AG08395 (cell line): ENCODE data around the gene HADHA.
"Not testable (repeated sequence)": the region's sequence is repeated elsewhere in the genome, so short reads cannot be mapped to it uniquely, and the experiment has no call there.

Experiments used
- DNase-seq: peaks from one replicate; pipeline ENCODE4 v3.0.0; 2012; ENCODE audit warnings: mixed read lengths, low spot score

The HADHA gene

GRCh38 chr2:26244309-26245230 lies at the start of gene HADHA, which contains the start of gene HADHB:
TSS of gene HADHA (minus strand) at chr2:26244632. CDS start at chr2:26244596, 36 bp downstream.
TSS of gene HADHB (plus strand) at chr2:26244939. CDS start at chr2:26254255, 9,316 bp downstream.
- DNase-seq: peak; percentile 92

DNA sequence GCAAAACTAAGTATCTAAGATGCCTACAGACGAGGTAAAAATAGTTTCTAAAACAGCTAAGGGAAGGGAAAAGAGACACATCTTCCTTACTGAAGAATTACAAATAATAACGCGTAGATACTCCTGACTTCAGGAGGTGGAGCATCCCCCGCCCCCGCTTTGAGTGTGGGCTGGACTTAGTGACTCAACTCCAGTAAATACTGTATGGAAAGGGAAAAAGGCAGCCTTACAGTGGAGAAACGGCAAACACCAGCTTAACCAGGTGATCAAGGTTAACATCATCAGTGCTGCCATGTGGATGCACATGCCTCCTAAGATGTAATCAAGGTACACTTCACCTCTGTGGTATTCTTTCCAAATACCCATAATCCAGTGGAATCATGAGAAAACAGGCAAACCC lies 48.2 kb upstream of the HADHA start:
- DNase-seq: no peak

- DNase-seq: no peak
These were observed 45.6 kb upstream of the HADHA start for GRCh38 chr2:26290001-26290400.

DNA sequence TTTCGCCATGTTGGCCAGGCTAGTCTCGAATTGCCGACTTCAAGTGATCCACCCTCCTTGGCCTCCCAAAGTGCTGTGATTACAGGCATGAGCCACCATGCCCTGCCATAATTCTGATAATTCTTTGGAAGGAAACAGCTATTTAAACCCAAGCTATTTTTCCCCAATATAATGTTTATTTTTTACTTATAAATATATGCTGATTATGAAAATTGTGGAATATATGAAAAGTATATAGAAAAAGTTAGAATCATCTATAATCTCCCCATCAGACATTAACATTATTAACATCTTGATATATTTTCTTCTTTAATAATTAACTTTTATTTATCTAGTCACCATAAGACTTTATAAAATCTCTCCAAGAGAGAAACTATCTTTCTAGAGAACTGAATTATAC lies 41.5 kb upstream of the HADHA start:
- DNase-seq: no peak

DNA sequence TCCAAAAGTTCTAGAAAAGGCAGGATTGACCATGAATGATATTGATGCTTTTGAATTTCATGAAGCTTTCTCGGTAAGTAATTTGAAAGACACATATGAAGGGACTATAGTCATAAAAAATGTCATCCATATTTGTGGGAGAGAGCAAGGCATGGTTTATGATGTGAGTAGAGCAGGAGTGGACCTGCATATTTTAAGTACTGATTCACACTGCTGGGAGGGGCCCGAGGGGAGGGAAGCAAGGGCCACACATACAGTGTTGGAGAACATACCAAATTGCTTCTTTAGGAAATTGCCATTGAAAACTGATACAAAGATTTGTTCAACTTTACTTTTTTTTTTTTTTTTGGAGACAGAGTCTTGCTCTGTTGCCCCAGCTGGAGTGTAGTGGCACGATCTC lies 39.7 kb upstream of the HADHA start:
- peak; percentile 48 for DNase-seq

GRCh38 chr2:26283606-26284005 lies 39.2 kb upstream of the HADHA start:
- DNase-seq: no peak

- no peak for DNase-seq
These were observed 36.8 kb upstream of the HADHA start for GRCh38 chr2:26281226-26281625.

DNA sequence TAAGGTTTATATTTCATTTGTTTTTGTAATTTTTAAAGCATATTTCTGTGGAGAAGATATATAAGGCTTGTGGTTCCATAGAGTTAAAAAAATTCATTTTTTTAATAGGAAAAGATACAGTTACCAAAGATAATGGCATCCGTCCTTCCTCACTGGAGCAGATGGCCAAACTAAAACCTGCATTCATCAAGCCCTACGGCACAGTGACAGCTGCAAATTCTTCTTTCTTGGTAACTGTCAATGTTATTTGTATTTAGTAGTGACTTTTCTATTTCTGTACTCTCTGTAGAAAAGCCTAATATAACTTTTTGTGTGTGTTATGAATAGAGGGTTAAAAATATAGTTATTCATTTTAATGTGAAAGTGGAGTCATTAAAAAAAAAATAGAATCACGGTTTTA lies 35.5 kb upstream of the HADHA start:
- DNase-seq: no peak

GRCh38 chr2:26276484-26277227 lies 32.2 kb upstream of the HADHA start:
- DNase-seq: no peak

- peak; percentile 81 for DNase-seq
These were observed 29.7 kb upstream of the HADHA start for GRCh38 chr2:26274058-26274613.

GRCh38 chr2:26273501-26273900 lies 29.1 kb upstream of the HADHA start:
- no peak for DNase-seq

DNA sequence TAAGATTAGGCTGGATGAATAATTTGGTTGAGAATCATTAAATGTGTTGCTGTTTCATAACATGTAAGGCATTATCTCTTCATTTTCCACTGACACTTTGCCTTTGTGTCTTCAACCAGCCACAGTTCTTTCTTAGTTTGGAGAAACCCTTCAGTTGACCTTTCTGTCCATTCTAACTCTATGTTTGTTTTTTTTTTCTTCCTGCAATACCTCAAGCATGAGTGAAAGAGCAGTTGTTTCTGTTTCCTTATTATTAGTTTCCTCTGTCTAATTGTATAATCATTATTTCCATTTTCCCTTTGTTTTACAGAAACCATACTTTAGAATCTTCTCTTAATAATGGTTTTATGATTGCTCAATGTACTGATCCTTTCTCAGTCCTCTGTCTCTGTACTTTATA lies 25.9 kb upstream of the HADHA start:
- no peak for DNase-seq

GRCh38 chr2:26269571-26270158 lies 25.2 kb upstream of the HADHA start:
- DNase-seq: no peak

DNA sequence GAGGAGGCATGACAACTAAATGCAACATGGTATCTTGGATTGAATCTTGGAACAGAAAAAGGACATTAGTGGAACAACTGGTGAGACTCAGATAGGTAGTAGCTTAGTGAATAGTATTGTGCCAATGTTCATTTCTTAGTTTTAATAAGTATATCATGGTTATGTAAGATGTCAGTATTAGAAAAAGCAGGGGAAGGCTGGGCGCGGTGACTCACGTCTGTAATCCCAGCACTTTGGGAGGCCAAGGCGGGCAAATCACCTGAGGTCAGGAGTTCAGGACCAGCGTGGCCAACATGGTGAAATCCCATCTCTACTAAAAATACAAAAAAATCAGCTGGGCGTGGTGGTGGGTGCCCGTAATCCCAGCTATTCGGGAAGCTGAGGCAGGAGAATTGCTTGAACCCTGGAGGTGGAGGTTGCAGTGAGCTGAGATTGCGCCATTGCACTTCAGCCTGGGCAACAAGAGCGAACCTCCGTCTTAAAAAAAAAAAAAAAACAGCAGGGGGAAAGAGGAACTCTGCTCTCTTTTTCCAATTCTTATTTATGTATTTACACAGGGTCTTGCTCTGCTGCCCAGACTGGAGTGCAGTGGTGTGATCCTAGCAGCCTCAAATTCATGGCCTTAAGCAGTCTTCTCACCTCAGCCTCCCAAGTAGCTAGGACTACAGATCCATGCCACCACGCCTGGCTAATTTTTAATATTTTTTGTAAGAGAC lies 24.4 kb upstream of the HADHA start:
- not testable (repeated sequence) for DNase-seq

DNA sequence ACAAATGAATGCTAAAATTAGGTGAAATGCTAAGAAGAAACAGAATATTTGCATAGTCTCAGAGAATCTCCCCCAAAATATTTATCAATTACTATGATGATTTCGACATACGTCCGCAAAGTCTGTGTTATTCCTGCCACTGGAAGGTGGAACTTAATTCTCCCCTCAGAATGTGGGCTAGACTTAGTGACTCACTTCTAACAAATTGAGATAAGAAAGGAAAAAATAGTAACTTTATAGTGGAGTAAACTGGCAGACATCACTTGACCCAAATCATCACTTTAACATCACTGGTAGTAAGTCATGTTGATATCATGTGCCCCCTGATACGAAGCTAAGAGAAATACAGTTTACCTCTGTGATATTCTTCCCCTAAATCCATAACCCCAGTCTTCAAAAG lies 23.8 kb upstream of the HADHA start:
- no peak for DNase-seq

DNA sequence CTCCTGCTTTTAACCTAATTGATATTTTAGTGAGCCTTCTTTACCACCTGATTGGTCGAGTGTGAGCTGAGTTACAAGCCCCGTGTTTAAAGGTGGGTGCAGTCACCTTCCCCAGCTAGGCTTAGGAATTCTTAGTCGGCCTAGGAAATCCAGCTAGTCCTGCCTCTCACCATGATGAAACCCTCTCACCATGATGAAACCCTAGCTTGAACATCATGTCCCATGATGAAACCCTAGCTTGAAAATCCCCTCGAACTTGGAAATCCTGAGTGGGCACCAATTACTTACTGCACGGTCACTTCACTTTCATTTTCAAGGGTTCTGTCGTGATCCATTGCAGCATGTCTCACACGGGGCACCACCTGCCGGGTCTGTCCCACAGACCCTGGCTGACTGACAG lies 14.4 kb upstream of the HADHA start:
- DNase-seq: not testable (repeated sequence)

GRCh38 chr2:26255759-26256384 lies 11.4 kb upstream of the HADHA start:
- no peak for DNase-seq

DNA sequence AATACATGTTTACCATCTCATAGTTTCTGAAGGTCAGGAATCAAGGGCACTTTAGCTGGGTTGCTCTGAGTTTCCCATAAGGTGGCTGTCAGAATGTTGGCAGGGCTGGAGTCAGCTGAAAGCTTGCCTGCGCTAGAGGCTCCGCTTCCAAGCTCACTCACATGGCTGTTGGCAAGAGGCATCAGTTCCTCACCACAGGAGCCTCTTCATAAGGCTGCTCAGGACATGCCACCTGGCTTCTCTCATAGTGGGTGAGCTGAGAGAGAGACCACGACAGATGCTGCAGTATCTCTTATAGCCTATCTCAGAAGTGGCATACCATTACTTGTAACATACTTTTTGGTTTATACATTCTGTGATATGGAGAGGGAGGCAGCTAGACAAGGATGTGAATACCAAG lies 7.5 kb upstream of the HADHA start:
- no peak for DNase-seq

DNA sequence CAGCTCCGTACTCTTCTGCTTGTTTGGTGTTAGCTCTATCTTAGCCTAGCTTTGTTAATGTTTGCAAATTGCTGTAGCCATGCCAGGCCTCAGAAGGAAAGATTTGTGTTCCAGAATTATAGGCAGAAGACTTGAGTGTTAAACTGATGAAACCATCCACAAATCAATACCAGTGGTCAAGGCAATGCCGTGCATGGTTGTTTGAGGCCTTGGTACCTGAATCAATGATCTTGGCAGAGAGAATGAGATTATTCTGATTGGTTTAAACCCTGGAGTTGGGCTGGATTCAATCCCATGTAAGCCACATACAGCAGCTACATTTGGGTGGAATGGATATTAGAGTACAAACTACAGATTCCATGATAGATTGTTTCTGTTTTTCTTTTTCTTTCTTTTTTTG lies 5.2 kb upstream of the HADHA start:
- no peak for DNase-seq

DNA sequence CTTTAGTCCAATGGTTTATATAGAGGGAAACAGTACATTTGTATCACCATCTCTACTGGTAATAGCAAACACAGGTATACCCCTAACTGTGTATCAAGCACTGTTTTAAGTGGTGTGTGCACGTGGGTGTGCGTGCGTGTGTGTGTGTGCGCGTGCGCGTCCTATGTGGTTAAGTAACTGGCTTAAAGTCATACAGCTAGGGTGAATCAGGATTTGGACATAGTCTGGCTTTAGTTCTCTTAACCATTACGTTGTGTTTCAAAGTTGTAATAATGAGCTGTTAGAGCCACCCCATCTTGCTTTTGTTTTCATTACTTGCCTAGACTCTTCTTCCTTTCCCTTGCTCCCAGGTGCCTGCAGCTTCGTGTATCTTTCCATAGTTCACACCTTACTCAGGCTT lies 2.4 kb upstream of the HADHA start:
- DNase-seq: no peak

- DNase-seq: no peak
These were observed 1.4 kb upstream of the HADHA start for GRCh38 chr2:26245810-26246209.
